Gastroesophageal sphincter (tissue), 4 donors: ENCODE data around the gene GFRA4. TPM values are rescaled to one million over a fixed set of nuclear protein-coding genes. Genes with fewer than 3 reads are reported as not detected.

Experiments
- ATAC-seq: fragments of 150-250 bp; one replicate; pipeline ENCODE4 v1.9.1; 2016; ENCODE audit warnings: mild to moderate bottlenecking, moderate library complexity
- H3K27ac ChIP-seq, 4 donors: fragments of 200-600 bp; sonication (generic) in 3 of 4; 1 replicate in 3 of 4; 2 replicates in 1 of 4; pipeline ENCODE4 v1.5.1; 2016 to 2019
- H3K27me3 ChIP-seq: fragments of 200-600 bp; sonication (generic); one replicate; pipeline ENCODE4 v1.5.1; 2019
- H3K36me3 ChIP-seq, 2 donors: fragments of 200-600 bp; sonication (generic); one replicate each; pipeline ENCODE4 v1.5.1; 2019; ENCODE audit warnings: control low read depth in 1 of 2
- H3K4me1 ChIP-seq, 3 donors: fragments of 200-600 bp; sonication (generic); 1 replicate in 2 of 3; 2 replicates in 1 of 3; pipeline ENCODE4 v1.5.1; 2016 to 2019; ENCODE audit warnings: control low read depth in 2 of 3
- H3K4me3 ChIP-seq, 2 donors: fragments of 200-600 bp; sonication (generic); one replicate each; pipeline ENCODE4 v1.5.1; 2019; ENCODE audit warnings: mild to moderate bottlenecking in 1 of 2, moderate library complexity in 1 of 2
- H3K9me3 ChIP-seq, 3 donors: fragments of 200-600 bp; sonication (generic); one replicate each; pipeline ENCODE4 v1.5.1; 2017 to 2019; ENCODE audit warnings: control low read depth in 2 of 3
- CTCF ChIP-seq, 4 experiments: fragments of 200-600 bp in 2 of 4; fragments of 450-650 bp in 2 of 4; sonication (generic) in 1 of 4; IDR thresholded peaks; one replicate each; pipeline ENCODE4 v1.5.1; 2017 to 2019; ENCODE audit warnings: antibody characterized with exemption in 4 of 4, mild to moderate bottlenecking in 2 of 4, moderate library complexity in 2 of 4
- EP300 ChIP-seq: sonication (generic); formaldehyde crosslinking; IDR thresholded peaks from one replicate; pipeline ENCODE4 v1.6.1; 2017; ENCODE audit warnings: antibody characterized with exemption, mild to moderate bottlenecking
- POLR2A ChIP-seq, 2 donors: fragments of 450-650 bp; IDR thresholded peaks; one replicate each; pipeline ENCODE4 v1.6.1; 2017; ENCODE audit warnings: antibody characterized with exemption in 2 of 2, mild to moderate bottlenecking in 2 of 2, moderate library complexity in 1 of 2
- POLR2AphosphoS5 ChIP-seq: sonication (generic); formaldehyde crosslinking; IDR thresholded peaks from one replicate; pipeline ENCODE4 v1.6.1; 2017; ENCODE audit warnings: antibody characterized with exemption
- WGBS, 2 donors: methylation state at CpG; one replicate each; pipeline ENCODE4 v1.1.5; 2018; ENCODE audit warnings: low coverage in 1 of 2; 5-methylcytosine and 5-hydroxymethylcytosine counted together
- total RNA-seq, 4 donors: library from RNA; depleted of rRNA; stranded (reverse); fragments of >200 nt; gene quantifications; one replicate each; pipeline ENCODE4 v1.1.0, GENCODE V29; 2016

The GFRA4 gene
- not detected for total RNA-seq

GRCh38 chr20:3663031-3663701 is at the start of gene GFRA4:
GFRA4 (minus strand) TSS chr20:3663399; CDS start chr20:3663399, 0 bp downstream.
- peaks cover 0 to 17% (median 3%) of the 10 kb centered on the region in 3 donors for H3K4me1 ChIP-seq
- no peak for ATAC-seq
- H3K27ac ChIP-seq: no peak within 1 kb of the TSS
- H3K27me3 ChIP-seq: peaks cover 50% of the 10 kb centered on the region
- peaks cover 0 to 2% of the 10 kb centered on the region in 2 donors for H3K36me3 ChIP-seq
- H3K4me3 ChIP-seq: no peak within 1 kb of the TSS
- no peaks in the 10 kb centered on the region for H3K9me3 ChIP-seq
- TF ChIP-seq EP300 (no peak), CTCF (IDR thresholded peaks at IDR 0.05) (no peak), POLR2AphosphoS5 (no peak), POLR2A (IDR thresholded peaks at IDR 0.05) (no peak)
- WGBS, 2 donors: 73 to 93% methylated on average over 6 to 9 of the region's 19 CpGs

- 76% methylated on average over 5 of the region's 15 CpGs; no CpG with 5 or more reads in 1 of the 2 donors for WGBS, 2 donors
- peak within 1 kb of the TSS in 1 of 2 donors; percentile 39 for H3K4me3 ChIP-seq
- peak; percentile 38 for ATAC-seq
These were observed 49.2 kb upstream of the GFRA4 start, which contains the start of gene SIGLEC1 for GRCh38 chr20:3712279-3712873. SIGLEC1 (minus strand) TSS chr20:3712600; CDS start chr20:3707128, 5,472 bp downstream.

GRCh38 chr20:3711484-3711941 is 48.3 kb upstream of the GFRA4 start:
- no peaks in the 10 kb centered on the region for H3K27me3 ChIP-seq
- TF ChIP-seq POLR2AphosphoS5 (no peak), EP300 (no peak), CTCF (IDR thresholded peaks at IDR 0.05) (peak in 1 of 4 experiments; percentile 8)
- no peaks in the 10 kb centered on the region for H3K9me3 ChIP-seq
- H3K4me1 ChIP-seq: peaks cover 0 to 19% (median 7%) of the 10 kb centered on the region in 3 donors
- no peak for ATAC-seq
- WGBS, 2 donors: 55 to 68% methylated on average over 3 to 4 of the region's 4 CpGs
- no peaks in the 10 kb centered on the region for H3K36me3 ChIP-seq
- peak overlapping the region in 1 of 2 donors; percentile 39 for H3K4me3 ChIP-seq
- no peak overlapping the region for H3K27ac ChIP-seq

More at GRCh38 chr20:3712279-3712873, 49.2 kb upstream of the GFRA4 start, which contains the start of gene SIGLEC1:
- Histone ChIP-seq H3K4me1 (peaks cover 0 to 19% (median 7%) of the 10 kb centered on the region in 3 donors), H3K27me3 (peaks cover under 1% of the 10 kb centered on the region), H3K36me3 (no peaks in the 10 kb centered on the region), H3K9me3 (no peaks in the 10 kb centered on the region), H3K27ac (no peak within 1 kb of the TSS)
- TF ChIP-seq POLR2AphosphoS5 (no peak), POLR2A (IDR thresholded peaks at IDR 0.05) (peak in 1 of 2 donors; percentile 31), CTCF (IDR thresholded peaks at IDR 0.05) (no peak)

- Histone ChIP-seq H3K27me3 (no peaks in the 10 kb centered on the region), H3K36me3 (no peaks in the 10 kb centered on the region), H3K4me1 (peaks cover 0 to 19% (median 7%) of the 10 kb centered on the region in 3 donors), H3K9me3 (no peaks in the 10 kb centered on the region), H3K4me3 (peak overlapping the region in 1 of 2 donors; percentile 39), H3K27ac (peak overlapping the region in 2 of 4 donors; percentile 10 to 31)
- peak; percentile 57 for ATAC-seq
- TF ChIP-seq EP300 (no peak), POLR2AphosphoS5 (no peak), CTCF (IDR thresholded peaks at IDR 0.05) (peak in 3 of 4 experiments; percentile 94 to 99 (median 98))
- WGBS, 2 donors: 56 to 62% methylated on average over 2 to 5 of the region's 18 CpGs
These were observed 47.7 kb upstream of the GFRA4 start for GRCh38 chr20:3710703-3711483.
